Thyroid gland (tissue), 4 donors: ENCODE results near the gene IRF2.

Experiments
- POLR2A ChIP-seq, 2 donors: fragments of 450-650 bp; IDR thresholded peaks; one replicate each; pipeline ENCODE4 v1.6.1; 2017; ENCODE audit warnings: antibody characterized with exemption in 2 of 2, mild to moderate bottlenecking in 2 of 2, moderate library complexity in 1 of 2
- TF ChIP-seq, protein P1 (sequence below), 6 experiments: fragments of 200-600 bp in 3 of 6; fragments of 450-650 bp in 3 of 6; sonication (generic) in 3 of 6; IDR thresholded peaks; one replicate each; pipeline ENCODE4 v1.5.1; 2016 to 2019; ENCODE audit warnings: antibody characterized with exemption in 6 of 6, mild to moderate bottlenecking in 2 of 6, inconsistent platforms in 1 of 6, moderate library complexity in 1 of 6

- TF ChIP-seq, protein P1, sequence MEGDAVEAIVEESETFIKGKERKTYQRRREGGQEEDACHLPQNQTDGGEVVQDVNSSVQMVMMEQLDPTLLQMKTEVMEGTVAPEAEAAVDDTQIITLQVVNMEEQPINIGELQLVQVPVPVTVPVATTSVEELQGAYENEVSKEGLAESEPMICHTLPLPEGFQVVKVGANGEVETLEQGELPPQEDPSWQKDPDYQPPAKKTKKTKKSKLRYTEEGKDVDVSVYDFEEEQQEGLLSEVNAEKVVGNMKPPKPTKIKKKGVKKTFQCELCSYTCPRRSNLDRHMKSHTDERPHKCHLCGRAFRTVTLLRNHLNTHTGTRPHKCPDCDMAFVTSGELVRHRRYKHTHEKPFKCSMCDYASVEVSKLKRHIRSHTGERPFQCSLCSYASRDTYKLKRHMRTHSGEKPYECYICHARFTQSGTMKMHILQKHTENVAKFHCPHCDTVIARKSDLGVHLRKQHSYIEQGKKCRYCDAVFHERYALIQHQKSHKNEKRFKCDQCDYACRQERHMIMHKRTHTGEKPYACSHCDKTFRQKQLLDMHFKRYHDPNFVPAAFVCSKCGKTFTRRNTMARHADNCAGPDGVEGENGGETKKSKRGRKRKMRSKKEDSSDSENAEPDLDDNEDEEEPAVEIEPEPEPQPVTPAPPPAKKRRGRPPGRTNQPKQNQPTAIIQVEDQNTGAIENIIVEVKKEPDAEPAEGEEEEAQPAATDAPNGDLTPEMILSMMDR (IDR thresholded peaks at IDR 0.05): no peak
- no peak for TF ChIP-seq POLR2A (IDR thresholded peaks at IDR 0.05)
Observed at GRCh38 chr4:184477201-184477999, 3.0 kb upstream of the IRF2 start.
